Measurements from ENCODE around the gene PXDN.

DNA sequence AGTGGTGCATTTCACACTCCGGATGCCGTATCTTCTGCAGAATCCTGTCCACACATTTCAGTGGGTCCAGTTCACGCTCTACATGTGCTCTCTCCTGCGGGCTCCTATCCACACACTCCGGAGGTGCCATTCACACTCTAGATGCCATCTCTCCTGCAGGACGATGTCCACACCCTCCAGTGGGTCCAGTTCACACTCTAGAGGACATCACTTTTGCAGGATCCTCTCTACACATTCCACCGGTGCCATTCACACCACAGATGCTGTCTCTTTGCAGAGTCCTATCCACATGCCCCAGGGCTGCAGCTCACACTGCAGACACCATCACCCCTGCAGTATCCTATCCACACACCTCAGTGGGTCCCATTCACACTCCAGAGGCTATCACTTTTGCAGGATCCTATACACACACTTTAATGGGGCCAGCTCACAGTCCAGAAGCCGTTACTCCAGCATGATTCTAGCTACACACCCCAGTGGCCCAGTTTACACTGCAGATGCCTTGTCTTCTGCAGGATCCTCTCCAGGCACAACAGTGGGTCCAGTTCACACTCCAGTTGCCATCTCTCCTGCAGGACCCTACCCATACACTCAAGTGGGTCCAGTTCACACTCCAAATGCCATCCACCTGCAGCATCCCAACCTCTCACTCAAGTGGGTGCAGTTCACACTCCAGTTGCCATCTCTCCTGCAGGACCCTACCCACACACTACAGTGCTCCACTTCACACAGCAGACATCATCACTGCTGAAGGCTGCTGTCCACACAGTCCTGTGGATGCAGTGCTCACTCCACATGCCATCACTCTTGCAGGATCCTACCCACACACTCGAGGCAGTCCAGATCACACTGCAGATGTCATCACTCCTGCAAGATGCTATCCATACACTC is 2.1 kb upstream of the PXDN start:
- TF ChIP-seq GATA2 (IDR thresholded peaks at IDR 0.05; ENCODE audit: low read depth, low read length), result no peak
- TF ChIP-seq GATA3 (IDR thresholded peaks at IDR 0.05; ENCODE audit: low read depth, low read length), result no peak
